ENCODE data around the gene HUWE1.

HUWE1 gene

GRCh38 chrX:53644751-53645150 is 41.8 kb downstream of the HUWE1 start:
- TF ChIP-seq CTCF (IDR thresholded peaks at IDR 0.05; ENCODE audit: borderline replicate concordance, insufficient read depth, low read depth, low read length) = no peak
- no peak overlapping the region for H3K4me3 ChIP-seq (ENCODE audit: low read depth, low read length)

- no peak for TF ChIP-seq CTCF (IDR thresholded peaks at IDR 0.05; ENCODE audit: borderline replicate concordance, insufficient read depth, low read depth, low read length)
- H3K4me3 ChIP-seq (ENCODE audit: low read depth, low read length) = no peak overlapping the region
Measured at GRCh38 chrX:53642337-53642736, 44.2 kb downstream of the HUWE1 start.

GRCh38 chrX:53639257-53639656 is 47.3 kb downstream of the HUWE1 start:
- no peak overlapping the region for H3K4me3 ChIP-seq (ENCODE audit: low read depth, low read length)
- no peak for TF ChIP-seq CTCF (IDR thresholded peaks at IDR 0.05; ENCODE audit: borderline replicate concordance, insufficient read depth, low read depth, low read length)

- TF ChIP-seq CTCF (IDR thresholded peaks at IDR 0.05; ENCODE audit: borderline replicate concordance, insufficient read depth, low read depth, low read length) = no peak
Measured at GRCh38 chrX:53637479-53637878, 49.0 kb downstream of the HUWE1 start.

GRCh38 chrX:53631156-53631555 is 55.4 kb downstream of the HUWE1 start:
- TF ChIP-seq CTCF (IDR thresholded peaks at IDR 0.05; ENCODE audit: borderline replicate concordance, insufficient read depth, low read depth, low read length) = no peak
- no peak overlapping the region for H3K4me3 ChIP-seq (ENCODE audit: low read depth, low read length)

More at GRCh38 chrX:53637479-53637878, 49.0 kb downstream of the HUWE1 start:
- H3K4me3 ChIP-seq (ENCODE audit: low read depth, low read length) = no peak overlapping the region

GRCh38 chrX:53630261-53630660 is 56.3 kb downstream of the HUWE1 start:
- H3K4me3 ChIP-seq (ENCODE audit: low read depth, low read length) = no peak overlapping the region
- no peak for TF ChIP-seq CTCF (IDR thresholded peaks at IDR 0.05; ENCODE audit: borderline replicate concordance, insufficient read depth, low read depth, low read length)

DNA sequence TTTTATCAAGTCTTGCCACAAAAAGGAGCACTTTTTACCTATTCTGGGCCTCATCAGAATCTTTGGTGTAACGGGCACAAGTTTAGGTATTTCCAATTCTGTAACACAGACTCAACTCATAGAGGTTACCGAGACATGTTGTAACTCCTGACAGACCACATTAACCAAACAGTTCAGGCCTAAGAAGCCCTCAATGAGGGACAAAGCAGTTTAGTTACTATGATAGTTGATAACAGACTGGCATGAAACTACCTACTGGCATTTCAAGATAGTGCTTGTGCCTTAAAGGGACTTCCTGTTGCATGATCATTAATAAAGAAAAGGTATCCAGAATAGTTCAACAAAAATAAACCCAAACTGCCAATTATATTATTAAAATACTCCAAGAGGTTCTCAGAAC is 64.1 kb downstream of the HUWE1 start:
- no peak for TF ChIP-seq CTCF (IDR thresholded peaks at IDR 0.05; ENCODE audit: borderline replicate concordance, insufficient read depth, low read depth, low read length)
- H3K4me3 ChIP-seq (ENCODE audit: low read depth, low read length) = no peak overlapping the region

All from GM12875 (cell line).